GM12892 (cell line): ENCODE data around the gene PCDH15.

Experiments used
- POLR2A ChIP-seq: IDR thresholded peaks from 2 replicates; pipeline ENCODE4 v1.6.1; 2011; ENCODE audit warnings: low read depth, low read length, control low read depth
- POLR2AphosphoS5 ChIP-seq: IDR thresholded peaks from 2 replicates; pipeline ENCODE4 v1.6.1; 2011; ENCODE audit warnings: low read depth, low read length, control low read depth
- TAF1 ChIP-seq: IDR thresholded peaks from 2 replicates; pipeline ENCODE4 v1.6.1; 2011; ENCODE audit warnings: low read depth, mild to moderate bottlenecking, control low read depth, low read length, borderline replicate concordance

DNA sequence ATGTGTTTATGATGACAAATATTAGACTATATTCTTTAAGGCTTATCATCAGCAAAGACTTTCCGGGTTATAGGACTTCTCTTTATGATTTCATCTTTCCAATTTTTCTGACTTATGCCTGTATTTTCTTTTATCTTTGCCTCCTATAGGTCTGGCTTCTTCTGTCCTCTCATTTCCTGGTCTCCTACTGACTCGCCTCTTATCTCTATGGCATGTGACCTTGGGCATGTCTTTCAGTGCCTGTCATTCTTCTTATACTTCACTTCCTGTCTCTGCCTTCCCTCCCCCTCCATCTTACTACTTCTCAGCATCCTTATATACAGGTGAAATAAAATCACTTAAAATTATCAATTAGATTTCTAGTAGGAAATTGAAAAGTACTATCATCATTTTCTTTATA, 42.2 kb downstream of the PCDH15 start:
- no peak for TF ChIP-seq TAF1
- TF ChIP-seq POLR2A, result no peak
- no peak for TF ChIP-seq POLR2AphosphoS5
